Ovary (tissue), 3 donors: ENCODE measurements around the gene TBCD.

ENCODE experiments used
- EP300 ChIP-seq: sonication (generic); formaldehyde crosslinking; IDR thresholded peaks from one replicate; pipeline ENCODE4 v1.6.1; 2017; ENCODE audit warnings: antibody characterized with exemption
- TF ChIP-seq, protein P1 (sequence below), 3 donors: fragments of 450-650 bp in 2 of 3; fragments of 200-600 bp in 1 of 3; IDR thresholded peaks; one replicate each; pipeline versions ENCODE4 v1.5.1 to v1.8.0; 2016 to 2022; ENCODE audit warnings: antibody characterized with exemption in 3 of 3, mild to moderate bottlenecking in 1 of 3
- donor health status: DM: no; HTN: no; CAD: no.

DNA sequence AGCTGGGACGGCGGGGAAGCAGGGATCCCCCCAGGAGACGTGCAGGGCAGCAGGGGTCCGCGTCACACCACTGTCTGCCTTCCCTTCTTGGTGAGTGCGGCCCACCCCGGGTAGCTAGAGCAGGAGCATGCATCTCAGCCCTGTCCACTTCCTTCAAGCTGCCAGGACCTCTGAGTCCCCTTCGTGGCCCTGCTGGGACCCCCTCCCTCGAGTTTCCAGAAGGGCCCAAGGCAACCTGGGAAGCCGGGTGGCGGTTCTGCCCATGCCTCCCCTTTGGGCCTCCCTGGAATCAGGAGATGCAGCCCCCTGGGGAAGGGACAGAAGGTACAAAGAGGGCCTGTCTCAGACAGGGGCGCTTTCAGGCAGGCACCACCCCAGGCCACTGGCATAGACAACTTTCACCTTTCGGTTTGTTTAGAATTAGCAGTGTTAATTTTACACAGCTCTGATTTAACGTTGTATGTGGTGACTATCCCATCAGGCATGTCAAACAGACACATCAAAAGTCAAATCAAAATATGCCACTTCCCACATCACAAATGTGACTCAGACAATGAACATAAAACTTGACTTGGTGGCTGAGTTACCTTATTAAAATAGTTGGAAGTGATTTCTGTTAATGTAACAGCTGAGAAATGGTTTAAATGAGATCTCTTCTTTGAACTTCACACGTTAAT lies 233.0 kb downstream of the TBCD start:
- TF ChIP-seq, protein P1, sequence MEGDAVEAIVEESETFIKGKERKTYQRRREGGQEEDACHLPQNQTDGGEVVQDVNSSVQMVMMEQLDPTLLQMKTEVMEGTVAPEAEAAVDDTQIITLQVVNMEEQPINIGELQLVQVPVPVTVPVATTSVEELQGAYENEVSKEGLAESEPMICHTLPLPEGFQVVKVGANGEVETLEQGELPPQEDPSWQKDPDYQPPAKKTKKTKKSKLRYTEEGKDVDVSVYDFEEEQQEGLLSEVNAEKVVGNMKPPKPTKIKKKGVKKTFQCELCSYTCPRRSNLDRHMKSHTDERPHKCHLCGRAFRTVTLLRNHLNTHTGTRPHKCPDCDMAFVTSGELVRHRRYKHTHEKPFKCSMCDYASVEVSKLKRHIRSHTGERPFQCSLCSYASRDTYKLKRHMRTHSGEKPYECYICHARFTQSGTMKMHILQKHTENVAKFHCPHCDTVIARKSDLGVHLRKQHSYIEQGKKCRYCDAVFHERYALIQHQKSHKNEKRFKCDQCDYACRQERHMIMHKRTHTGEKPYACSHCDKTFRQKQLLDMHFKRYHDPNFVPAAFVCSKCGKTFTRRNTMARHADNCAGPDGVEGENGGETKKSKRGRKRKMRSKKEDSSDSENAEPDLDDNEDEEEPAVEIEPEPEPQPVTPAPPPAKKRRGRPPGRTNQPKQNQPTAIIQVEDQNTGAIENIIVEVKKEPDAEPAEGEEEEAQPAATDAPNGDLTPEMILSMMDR (IDR thresholded peaks at IDR 0.05): no peak
- TF ChIP-seq EP300: no peak
